Measurements from ENCODE around the gene MYG1.

The MYG1 gene

GRCh38 chr12:53343969-53344368 lies 44.5 kb downstream of the MYG1 start:
- in situ Hi-C loops (cut with MboI; ENCODE audit: low pct_unique_long_range_greater_than_20kb, low sequenced_read_pairs): no loop called here
- no peak for DNase-seq

DNA sequence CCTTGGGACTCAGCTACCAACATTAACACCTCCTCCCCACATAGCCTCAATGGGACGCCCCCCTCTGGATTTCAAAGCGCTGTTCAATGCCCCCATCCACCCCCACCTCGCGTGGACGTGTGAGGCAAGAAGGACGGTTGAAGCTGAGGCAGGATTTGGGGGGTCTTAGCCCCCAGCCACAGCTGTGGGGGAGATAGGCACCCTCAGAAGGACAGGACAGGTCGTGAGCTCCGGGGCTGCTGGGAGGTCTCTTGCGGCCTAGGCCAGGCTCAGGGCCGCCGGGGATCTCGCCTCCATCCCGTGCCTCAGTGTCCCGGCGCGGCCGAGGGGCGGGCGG lies 45.0 kb downstream of the MYG1 start:
- in situ Hi-C loops (cut with MboI; ENCODE audit: low pct_unique_long_range_greater_than_20kb, low sequenced_read_pairs): no loop called here
- no peak for DNase-seq

GRCh38 chr12:53344824-53345485 lies 45.5 kb downstream of the MYG1 start:
- peak; percentile 79 for DNase-seq
- in situ Hi-C loops (cut with MboI; ENCODE audit: low pct_unique_long_range_greater_than_20kb, low sequenced_read_pairs): no loop called here

DNA sequence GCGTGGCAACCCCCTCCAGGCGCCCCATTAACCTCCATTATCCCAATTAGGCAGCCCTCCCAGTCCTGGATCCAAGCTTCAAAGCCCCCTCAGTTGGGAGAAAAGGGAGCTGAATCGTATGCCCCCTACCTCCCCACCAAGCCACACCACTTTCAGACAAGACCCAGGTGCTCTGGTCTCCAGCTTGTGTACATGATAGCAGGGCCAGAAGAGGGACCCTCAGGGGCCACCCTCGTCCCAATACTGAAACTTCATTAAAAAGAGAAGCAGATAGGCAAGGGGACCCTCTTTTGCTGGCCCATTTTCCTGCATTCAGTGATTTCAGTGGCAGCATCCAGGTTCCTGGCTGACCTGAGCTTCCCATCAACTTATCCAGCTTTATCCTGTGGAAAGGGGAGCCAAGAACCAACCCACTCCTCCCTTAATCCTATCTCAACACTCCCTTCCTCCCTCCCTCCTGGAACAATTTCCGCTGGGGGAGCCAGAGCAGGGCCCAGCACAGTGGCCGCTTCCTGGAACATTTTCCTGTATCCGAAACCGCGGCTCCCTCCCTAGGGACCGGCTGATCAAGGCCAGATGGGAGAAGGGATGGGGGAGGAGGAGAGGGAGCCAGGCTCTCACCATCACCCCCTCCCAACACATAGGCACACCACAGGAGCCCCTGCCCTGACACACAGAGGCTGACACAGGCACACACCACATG lies 46.1 kb downstream of the MYG1 start:
- in situ Hi-C loops (cut with MboI; ENCODE audit: low pct_unique_long_range_greater_than_20kb, low sequenced_read_pairs): no loop called here
- no peak for DNase-seq

GRCh38 chr12:53346491-53346890 lies 47.0 kb downstream of the MYG1 start:
- DNase-seq: peak; percentile 22
- in situ Hi-C loops (cut with MboI; ENCODE audit: low pct_unique_long_range_greater_than_20kb, low sequenced_read_pairs): no loop called here

GRCh38 chr12:53347905-53348304 lies 48.4 kb downstream of the MYG1 start:
- in situ Hi-C loops (cut with MboI; ENCODE audit: low pct_unique_long_range_greater_than_20kb, low sequenced_read_pairs): no loop called here
- no peak for DNase-seq

DNA sequence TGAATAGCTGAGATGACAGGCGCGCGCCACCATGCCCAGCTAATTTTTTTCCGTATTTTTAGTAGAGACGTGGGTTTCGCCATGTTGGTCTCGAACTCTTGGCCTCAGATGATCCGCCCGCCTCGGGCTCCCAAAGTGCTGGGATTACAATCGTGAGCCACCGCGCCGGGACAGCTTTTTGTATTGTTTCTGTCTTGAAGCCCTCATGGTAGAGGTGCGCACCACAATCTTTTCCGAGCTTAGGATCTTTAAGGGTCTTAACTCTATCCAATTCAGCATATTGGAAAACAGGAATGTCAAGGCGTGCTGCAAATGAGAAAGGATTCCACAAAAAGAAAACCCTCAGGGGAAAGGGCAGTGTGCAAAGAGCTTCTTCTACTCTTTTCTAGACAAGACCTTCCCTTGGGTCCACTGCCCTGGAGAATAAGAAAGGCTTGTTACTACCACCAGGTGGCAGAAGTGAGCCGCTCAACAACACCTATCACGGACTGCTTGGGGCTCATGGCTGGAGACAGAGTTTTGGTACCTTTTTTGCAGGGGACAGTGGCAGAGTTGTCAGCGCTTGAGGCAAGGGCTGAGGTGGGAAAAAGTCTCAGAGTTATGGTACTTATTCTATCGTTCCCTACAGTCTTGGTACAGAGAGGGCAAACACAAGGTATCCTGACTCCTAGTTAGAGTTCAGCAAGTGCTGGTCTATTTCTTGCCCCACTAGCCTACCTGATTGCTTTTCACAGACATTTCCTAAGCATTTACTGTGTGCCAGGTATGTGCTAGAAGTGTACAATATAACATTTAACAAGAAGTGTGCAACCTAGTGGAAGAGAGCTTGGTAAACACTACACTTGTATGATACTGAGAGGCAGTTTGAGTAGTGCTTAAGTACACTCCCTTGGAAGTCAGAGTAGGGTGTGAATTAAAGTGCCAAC lies 53.1 kb downstream of the MYG1 start:
- DNase-seq: peak; percentile 92
- in situ Hi-C loops (cut with MboI; ENCODE audit: low pct_unique_long_range_greater_than_20kb, low sequenced_read_pairs): no loop called here

GRCh38 chr12:53353257-53353655 lies 53.8 kb downstream of the MYG1 start:
- in situ Hi-C loops (cut with MboI; ENCODE audit: low pct_unique_long_range_greater_than_20kb, low sequenced_read_pairs): no loop called here
- DNase-seq: no peak

- DNase-seq: no peak
- in situ Hi-C loops (cut with MboI; ENCODE audit: low pct_unique_long_range_greater_than_20kb, low sequenced_read_pairs): no loop called here
Measured at GRCh38 chr12:53355121-53355520, 55.6 kb downstream of the MYG1 start.

Data from KBM-7 (cell line).